H1 (cell line): ENCODE data around the gene SLX4. TPM values are rescaled to one million over a fixed set of nuclear protein-coding genes. Genes with fewer than 3 reads are reported as not detected.

ENCODE experiments used
- BRCA1 ChIP-seq: IDR thresholded peaks from 2 replicates; pipeline ENCODE4 v1.6.1; 2012; ENCODE audit warnings: low read depth, low read length, improper control_type of control experiment
- KDM5A ChIP-seq: fragments of 200-600 bp; IDR thresholded peaks from 2 replicates; pipeline ENCODE4 v1.7.1; 2012; ENCODE audit warnings: mild to moderate bottlenecking, low read length, inconsistent platforms, mixed read lengths
- MAFK ChIP-seq: IDR thresholded peaks from 2 replicates; pipeline ENCODE4 v1.6.1; 2012; ENCODE audit warnings: low read depth, mild to moderate bottlenecking, improper control_type of control experiment, low read length
- SIRT6 ChIP-seq: IDR thresholded peaks from one replicate; pipeline ENCODE4 v1.7.1; 2012; ENCODE audit warnings: low read length, inconsistent platforms
- polyA plus RNA-seq, 7 experiments: library from polyadenylated mRNA; depleted of rRNA in 3 of 7; stranded (reverse) in 5 of 7; unstranded in 2 of 7; fragments of >200 nt in 5 of 7; fragments of 200-250 nt in 2 of 7; gene quantifications; 1 replicate in 5 of 7; 2 replicates in 1 of 7; 4 replicates in 1 of 7; pipeline versions ENCODE4 v1.2.1 to v1.2.3, GENCODE V29; 2011 to 2013; ENCODE audit warnings: missing spikeins in 2 of 7, mixed read lengths in 2 of 7
- total RNA-seq: library from RNA; stranded (reverse); fragmentation: NEBNext Ultra II Directional; extraction: Animal tissue kit (Norgen Biotek cat#: 25700); gene quantifications from 2 replicates; pipeline ENCODE4 v1.2.1, GENCODE V29; 2021
- TF ChIP-seq, protein P1 (sequence below): IDR thresholded peaks from 2 replicates; pipeline ENCODE4 v1.6.1; 2012; ENCODE audit warnings: low read length, inconsistent platforms

Gene SLX4
- total and polyA plus RNA-seq, 2 of the 8 experiments (the other 6 are each of a cell fraction or from before 2014, with no cell fraction given): 4.4 to 11.4 TPM

DNA sequence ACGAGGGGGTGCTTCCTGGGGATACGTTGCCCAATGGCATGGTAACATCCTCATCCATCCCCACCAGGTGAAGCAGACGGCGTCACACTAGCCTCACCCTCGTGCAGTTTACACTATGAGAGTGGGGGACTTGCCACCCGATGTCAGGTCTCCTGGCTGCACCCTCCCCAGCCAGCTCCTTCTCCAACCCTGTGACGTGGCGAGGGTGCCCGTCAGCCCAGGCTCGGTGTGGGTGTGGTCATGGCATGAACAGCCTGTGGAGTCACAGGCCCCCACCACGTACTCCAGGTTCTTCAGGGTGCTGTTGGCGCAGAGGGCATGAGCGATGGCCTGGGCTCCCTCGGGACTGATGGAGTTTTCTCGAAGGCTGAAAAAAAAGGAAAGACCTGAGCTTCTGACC, 62.5 kb downstream of the SLX4 start (continued):
- TF ChIP-seq MAFK (no peak), KDM5A (no peak), BRCA1 (no peak), SIRT6 (no peak)
- TF ChIP-seq, protein P1, sequence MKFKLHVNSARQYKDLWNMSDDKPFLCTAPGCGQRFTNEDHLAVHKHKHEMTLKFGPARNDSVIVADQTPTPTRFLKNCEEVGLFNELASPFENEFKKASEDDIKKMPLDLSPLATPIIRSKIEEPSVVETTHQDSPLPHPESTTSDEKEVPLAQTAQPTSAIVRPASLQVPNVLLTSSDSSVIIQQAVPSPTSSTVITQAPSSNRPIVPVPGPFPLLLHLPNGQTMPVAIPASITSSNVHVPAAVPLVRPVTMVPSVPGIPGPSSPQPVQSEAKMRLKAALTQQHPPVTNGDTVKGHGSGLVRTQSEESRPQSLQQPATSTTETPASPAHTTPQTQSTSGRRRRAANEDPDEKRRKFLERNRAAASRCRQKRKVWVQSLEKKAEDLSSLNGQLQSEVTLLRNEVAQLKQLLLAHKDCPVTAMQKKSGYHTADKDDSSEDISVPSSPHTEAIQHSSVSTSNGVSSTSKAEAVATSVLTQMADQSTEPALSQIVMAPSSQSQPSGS: no peak
